Osteocyte (in vitro differentiated cells): ENCODE data around the gene SIPA1L3. TPM values are rescaled to one million over a fixed set of nuclear protein-coding genes. Genes with fewer than 3 reads are reported as not detected.

ENCODE experiments used
- DNase-seq: peaks from one replicate; pipeline ENCODE4 v3.0.0; 2021; ENCODE audit warnings: mixed read lengths; ENCODE audit not compliant: unreplicated experiment; ENCODE audit errors: extremely low spot score
- H3K27ac Mint-ChIP-seq: one replicate; pipeline ENCODE4 v1.8.0; 2021; ENCODE audit warnings: mild to moderate bottlenecking, mixed read lengths; ENCODE audit not compliant: unreplicated experiment
- H3K27me3 Mint-ChIP-seq: one replicate; pipeline ENCODE4 v1.8.0; 2021; ENCODE audit warnings: mixed read lengths; ENCODE audit not compliant: unreplicated experiment
- H3K36me3 Mint-ChIP-seq: one replicate; pipeline ENCODE4 v1.8.0; 2021; ENCODE audit warnings: mixed read lengths; ENCODE audit not compliant: unreplicated experiment
- H3K4me1 Mint-ChIP-seq: one replicate; pipeline ENCODE4 v1.8.0; 2021; ENCODE audit warnings: mixed read lengths; ENCODE audit not compliant: unreplicated experiment
- H3K4me3 Mint-ChIP-seq: one replicate; pipeline ENCODE4 v1.8.0; 2021; ENCODE audit warnings: mild to moderate bottlenecking, moderate library complexity, mixed read lengths; ENCODE audit not compliant: unreplicated experiment
- H3K9me3 Mint-ChIP-seq: one replicate; pipeline ENCODE4 v1.8.0; 2021; ENCODE audit warnings: mixed read lengths; ENCODE audit not compliant: unreplicated experiment
- CTCF ChIP-seq: fragments of 200-600 bp; sonication (generic); IDR thresholded peaks from 2 replicates; pipeline ENCODE4 v1.5.0; 2021; ENCODE audit warnings: antibody characterized with exemption, mild to moderate bottlenecking, moderate library complexity
- total RNA-seq: library from RNA; stranded (reverse); gene quantifications from 2 replicates; pipeline ENCODE4 v1.2.1, GENCODE V29; 2021

Gene SIPA1L3
- total RNA-seq, 1 donor from 2014 or later = 27.1 TPM

- Mint-ChIP-seq H3K27me3 (no peaks in the 10 kb centered on the region), H3K4me1 (peaks cover 2% of the 10 kb centered on the region), H3K27ac (no peak overlapping the region), H3K4me3 (no peak overlapping the region), H3K36me3 (peaks cover 2% of the 10 kb centered on the region), H3K9me3 (no peaks in the 10 kb centered on the region)
- no peak for TF ChIP-seq CTCF
- no peak for DNase-seq
Measured at GRCh38 chr19:38190061-38190460, 283.1 kb downstream of the SIPA1L3 start.

GRCh38 chr19:38190793-38191192 lies 283.8 kb downstream of the SIPA1L3 start:
- Mint-ChIP-seq H3K4me3 (no peak overlapping the region), H3K36me3 (peaks cover 5% of the 10 kb centered on the region), H3K27ac (no peak overlapping the region), H3K27me3 (no peaks in the 10 kb centered on the region), H3K9me3 (no peaks in the 10 kb centered on the region), H3K4me1 (peaks cover 2% of the 10 kb centered on the region)
- no peak for DNase-seq
- TF ChIP-seq CTCF = no peak

- peaks cover 5% of the 10 kb centered on the region for H3K36me3 Mint-ChIP-seq
- no peak for TF ChIP-seq CTCF
Measured at GRCh38 chr19:38191747-38192146, 284.7 kb downstream of the SIPA1L3 start.

GRCh38 chr19:38193445-38193844 lies 286.4 kb downstream of the SIPA1L3 start:
- H3K27me3 Mint-ChIP-seq = no peaks in the 10 kb centered on the region
- TF ChIP-seq CTCF = no peak
- H3K9me3 Mint-ChIP-seq = no peaks in the 10 kb centered on the region
- H3K27ac Mint-ChIP-seq = no peak overlapping the region
- DNase-seq = no peak
- peaks cover 2% of the 10 kb centered on the region for H3K4me1 Mint-ChIP-seq
- no peak overlapping the region for H3K4me3 Mint-ChIP-seq
- H3K36me3 Mint-ChIP-seq = peaks cover 5% of the 10 kb centered on the region

More at GRCh38 chr19:38191747-38192146, 284.7 kb downstream of the SIPA1L3 start:
- peaks cover 2% of the 10 kb centered on the region for H3K4me1 Mint-ChIP-seq
- no peaks in the 10 kb centered on the region for H3K9me3 Mint-ChIP-seq
- no peak overlapping the region for H3K4me3 Mint-ChIP-seq
- H3K27me3 Mint-ChIP-seq = no peaks in the 10 kb centered on the region
- H3K27ac Mint-ChIP-seq = no peak overlapping the region
- DNase-seq = no peak

GRCh38 chr19:38194061-38194701 lies 287.2 kb downstream of the SIPA1L3 start:
- TF ChIP-seq CTCF = no peak
- H3K4me3 Mint-ChIP-seq = no peak overlapping the region
- H3K27me3 Mint-ChIP-seq = no peaks in the 10 kb centered on the region
- H3K9me3 Mint-ChIP-seq = no peaks in the 10 kb centered on the region
- no peak for DNase-seq
- H3K36me3 Mint-ChIP-seq = peaks cover 5% of the 10 kb centered on the region
- H3K27ac Mint-ChIP-seq = no peak overlapping the region
- peaks cover 2% of the 10 kb centered on the region for H3K4me1 Mint-ChIP-seq
